Cardiac atrium fibroblast (primary cell): ENCODE measurements around the gene NDUFA9. TPM values are rescaled to one million over a fixed set of nuclear protein-coding genes. Genes with fewer than 3 reads are reported as not detected.

Experiments
- total RNA-seq: library from RNA; depleted of rRNA; stranded (reverse); fragments of >200 nt; gene quantifications from 2 replicates; pipeline ENCODE4 v1.2.3, GENCODE V29; 2015

Gene NDUFA9
- 25.6 and 40.7 TPM in 2 replicates for total RNA-seq

DNA sequence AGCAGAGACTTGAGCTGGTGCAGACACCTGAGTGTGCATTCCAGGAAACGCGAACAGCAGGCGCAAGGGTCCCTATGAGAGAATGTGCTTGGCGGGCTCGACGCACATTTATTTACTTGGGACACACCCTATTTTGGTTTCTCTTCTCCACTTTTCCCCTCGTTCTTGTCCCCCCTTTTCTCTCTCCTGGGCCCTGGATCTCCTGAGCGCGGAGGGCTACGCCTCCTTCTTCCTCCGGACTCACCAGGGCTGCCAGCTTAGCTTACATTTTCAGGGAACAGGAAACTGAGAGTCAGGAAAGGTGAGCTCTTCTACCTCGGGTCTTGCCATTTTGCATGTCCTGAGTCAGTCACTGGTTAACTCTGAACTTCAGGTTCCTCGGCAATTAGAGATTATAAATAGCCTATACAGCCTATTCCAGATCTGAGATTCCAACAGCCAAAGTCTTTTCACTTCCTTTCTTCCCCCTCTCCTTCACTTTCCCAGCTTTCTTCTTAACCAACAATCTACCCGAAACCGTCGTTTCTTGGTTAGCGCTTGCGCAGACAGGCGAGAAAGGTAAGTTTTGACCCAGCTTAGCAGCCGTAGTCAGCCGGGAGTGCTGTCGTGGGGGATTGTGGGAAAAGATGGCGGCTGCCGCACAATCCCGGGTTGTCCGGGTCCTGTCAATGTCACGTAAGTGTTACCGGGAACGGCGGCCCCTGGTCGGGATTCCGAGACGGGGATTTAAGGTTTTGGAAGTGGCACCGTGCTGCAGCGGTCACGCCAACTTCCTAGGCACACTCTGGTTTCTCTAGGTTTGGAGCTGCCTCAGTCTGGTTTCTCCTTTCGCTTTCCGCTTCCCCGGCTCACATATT, at the start of gene NDUFA9, which contains the start of gene AKAP3:
NDUFA9 (plus strand) TSS at position 614 of the 857 bp plus-strand sequence; CDS start at position 627, 13 bp downstream.
AKAP3 (minus strand) TSS at position 551 of the 857 bp plus-strand sequence. CDS start 10,855 bp downstream, outside the sequence.

Other genes with a start within 250 kb of the NDUFA9 start
- not detected in 2 replicates for gene FGF6, start 203.3 kb upstream of the NDUFA9 start, total RNA-seq
- 2.2 and 6.5 TPM in 2 replicates for gene RAD51AP1, start 110.2 kb upstream of the NDUFA9 start, total RNA-seq
- gene DYRK4, start 86.9 kb upstream of the NDUFA9 start, total RNA-seq = 38.8 and 58.3 TPM in 2 replicates
- 0.16 and 0.18 TPM in 2 replicates for gene AKAP3, start 63 bp upstream of the NDUFA9 start, total RNA-seq
- under 0.01 TPM in 1 of 2 replicates, not detected in the other for gene GALNT8, start 71.3 kb downstream of the NDUFA9 start, total RNA-seq